GM12801 (cell line): ENCODE data around the gene HTRA2.

Experiments used
- CTCF ChIP-seq: IDR thresholded peaks from one replicate; pipeline ENCODE4 v1.5.1; 2011; ENCODE audit warnings: control low read depth; ENCODE audit not compliant: insufficient read length; ENCODE audit errors: extremely low read depth

HTRA2 gene

GRCh38 chr2:74502720-74503505 is 26.8 kb upstream of the HTRA2 start:
- TF ChIP-seq CTCF, result no peak

GRCh38 chr2:74503506-74504475 is 25.9 kb upstream of the HTRA2 start:
- TF ChIP-seq CTCF, result no peak

GRCh38 chr2:74504591-74504990 is 25.1 kb upstream of the HTRA2 start:
- no peak for TF ChIP-seq CTCF

GRCh38 chr2:74505448-74506246 is 24.1 kb upstream of the HTRA2 start:
- TF ChIP-seq CTCF, result no peak

- no peak for TF ChIP-seq CTCF
Measured at GRCh38 chr2:74507145-74507925, 22.4 kb upstream of the HTRA2 start, which contains the start of gene PCGF1. PCGF1 (minus strand) TSS chr2:74507695; CDS start chr2:74507668, 27 bp downstream.

- TF ChIP-seq CTCF, result no peak
Measured at GRCh38 chr2:74507926-74508520, 21.7 kb upstream of the HTRA2 start.
